ENCODE results near the gene ARL11. TPM values are rescaled to one million over a fixed set of nuclear protein-coding genes. Genes with fewer than 3 reads are reported as not detected.
"Not testable (repeated sequence)": the region's sequence is repeated elsewhere in the genome, so short reads cannot be mapped to it uniquely, and the experiment has no call there.

Gene ARL11
- total RNA-seq: 1 to 10 TPM in 1 of 2 experiments, under 1 TPM in 1; 0.97 to 1.1 TPM

GRCh38 chr13:49627831-49628652 is at the start of gene ARL11:
Gene ARL11, plus strand, starts transcription at chr13:49628507. Its CDS starts 1,941 bp downstream, at chr13:49630448.
- Mint-ChIP-seq H3K4me1 (peaks cover 5% of the 10 kb centered on the region), H3K4me3 (peak within 1 kb of the TSS; percentile 81), H3K27me3 (no peaks in the 10 kb centered on the region), H3K9me3 (no peaks in the 10 kb centered on the region), H3K36me3 (no peaks in the 10 kb centered on the region), H3K27ac (peak within 1 kb of the TSS; percentile 54)
- peak; percentile 64 for DNase-seq

GRCh38 chr13:49579501-49579900 is 48.8 kb upstream of the ARL11 start:
- Mint-ChIP-seq H3K4me1 (peaks cover 16% of the 10 kb centered on the region), H3K36me3 (peaks cover 5% of the 10 kb centered on the region), H3K27ac (no peak overlapping the region), H3K9me3 (no peaks in the 10 kb centered on the region), H3K4me3 (no peak overlapping the region), H3K27me3 (no peaks in the 10 kb centered on the region)
- DNase-seq: no peak

DNA sequence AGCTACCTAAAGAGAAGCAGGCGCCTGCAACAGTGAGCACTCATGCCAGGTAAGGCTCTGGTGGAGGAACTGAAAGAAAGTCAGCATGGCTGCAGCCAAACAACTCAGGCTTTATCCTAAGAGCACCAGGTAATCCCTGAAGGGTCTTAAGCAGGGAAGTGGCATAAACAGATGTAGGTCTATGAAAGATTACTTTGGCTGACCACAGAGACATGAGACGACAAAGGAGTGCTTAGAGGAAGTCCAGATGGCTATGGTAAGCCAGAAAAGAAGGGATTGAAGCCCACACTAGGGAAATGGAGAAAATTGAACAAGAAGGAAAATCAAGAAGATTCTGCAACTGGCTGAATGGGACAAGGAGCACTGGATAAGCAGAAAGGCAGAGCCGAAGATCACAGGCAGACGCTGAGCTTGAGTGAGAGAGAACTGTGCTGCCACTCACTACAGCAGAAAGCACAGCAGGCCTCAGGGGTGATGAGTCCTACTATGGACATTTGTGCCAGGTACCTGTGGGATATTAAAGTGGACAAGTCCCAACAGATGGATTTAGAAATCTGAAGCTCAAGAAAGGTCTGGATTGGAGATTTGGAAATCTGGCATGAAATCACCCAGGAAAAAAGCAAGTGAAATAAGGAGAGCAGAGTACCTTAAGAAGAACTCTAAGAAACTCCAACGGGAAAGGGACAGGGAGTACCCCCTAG is 47.2 kb upstream of the ARL11 start:
- Mint-ChIP-seq H3K27me3 (no peaks in the 10 kb centered on the region), H3K4me3 (no peak overlapping the region), H3K36me3 (peaks cover 1% of the 10 kb centered on the region), H3K4me1 (peaks cover 21% of the 10 kb centered on the region), H3K9me3 (no peaks in the 10 kb centered on the region), H3K27ac (peak overlapping the region; percentile 40)
- DNase-seq: no peak

- no peaks in the 10 kb centered on the region for H3K27me3 Mint-ChIP-seq
- H3K27ac Mint-ChIP-seq: peak overlapping the region; percentile 66
- no peaks in the 10 kb centered on the region for H3K36me3 Mint-ChIP-seq
- no peak for DNase-seq
- peaks cover 14% of the 10 kb centered on the region for H3K4me1 Mint-ChIP-seq
- peak overlapping the region; percentile 96 for H3K4me3 Mint-ChIP-seq
- H3K9me3 Mint-ChIP-seq: no peaks in the 10 kb centered on the region
These were observed 43.5 kb upstream of the ARL11 start for GRCh38 chr13:49584771-49585182.

- Mint-ChIP-seq H3K9me3 (no peaks in the 10 kb centered on the region), H3K36me3 (no peaks in the 10 kb centered on the region), H3K4me3 (peak within 1 kb of the TSS; percentile 96), H3K27me3 (no peaks in the 10 kb centered on the region), H3K4me1 (peaks cover 14% of the 10 kb centered on the region), H3K27ac (peak within 1 kb of the TSS; percentile 80)
- peak; percentile 81 for DNase-seq
These were observed 42.8 kb upstream of the ARL11 start, which contains the start of gene RCBTB1 for GRCh38 chr13:49585220-49586157. Gene RCBTB1, minus strand, starts transcription at chr13:49585558. Its CDS starts 18,279 bp downstream, at chr13:49567279.

DNA sequence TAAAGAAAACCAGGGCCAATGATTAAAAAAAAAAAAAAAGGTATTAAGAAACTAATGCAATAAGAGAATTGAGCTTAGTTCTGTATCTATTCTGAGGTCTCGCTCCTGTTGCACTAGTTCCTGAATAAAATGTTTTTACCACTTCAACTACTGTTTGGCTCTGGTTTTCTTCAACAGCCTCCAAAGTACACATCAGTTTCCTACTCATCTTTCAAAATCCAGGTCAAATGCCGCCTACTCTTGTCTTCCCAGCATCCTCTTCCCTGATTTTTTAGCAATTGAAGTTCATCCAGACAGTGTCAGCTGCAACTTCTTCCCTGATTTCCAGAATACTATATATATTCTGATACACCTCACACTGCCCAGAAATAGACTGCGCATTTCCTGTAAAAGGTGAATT is 41.6 kb upstream of the ARL11 start:
- Mint-ChIP-seq H3K9me3 (no peaks in the 10 kb centered on the region), H3K36me3 (no peaks in the 10 kb centered on the region), H3K27ac (no peak overlapping the region), H3K4me3 (peak overlapping the region; percentile 79), H3K4me1 (peaks cover 14% of the 10 kb centered on the region), H3K27me3 (no peaks in the 10 kb centered on the region)
- no peak for DNase-seq

DNA sequence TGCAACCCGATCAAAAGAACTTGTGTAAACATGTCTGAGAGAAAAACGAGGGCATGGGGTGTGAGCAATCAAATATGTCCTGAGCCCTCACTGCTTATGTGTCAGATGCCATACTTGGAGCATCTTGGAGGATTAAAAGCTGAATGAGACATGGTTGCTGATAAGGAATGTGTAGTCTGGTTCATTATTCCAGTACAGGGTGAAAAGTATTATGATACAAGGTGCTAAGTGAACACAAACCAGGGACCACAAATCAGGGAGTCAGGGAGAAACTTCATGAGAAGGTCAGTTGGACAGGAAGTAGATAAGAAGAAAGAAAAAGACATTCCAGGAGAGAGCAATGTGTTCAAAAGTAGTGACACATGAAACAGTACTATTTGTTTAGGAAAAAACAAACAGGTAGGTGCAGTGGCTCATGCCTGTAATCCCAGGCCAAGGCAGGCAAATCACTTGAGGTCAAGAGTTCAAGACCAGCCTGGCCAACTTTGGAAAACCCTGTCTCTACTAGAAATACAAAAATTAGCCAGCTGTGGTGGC is 40.9 kb upstream of the ARL11 start:
- Mint-ChIP-seq H3K9me3 (no peaks in the 10 kb centered on the region), H3K4me1 (peaks cover 12% of the 10 kb centered on the region), H3K27me3 (no peaks in the 10 kb centered on the region), H3K27ac (no peak overlapping the region), H3K36me3 (no peaks in the 10 kb centered on the region), H3K4me3 (no peak overlapping the region)
- DNase-seq: no peak

- not testable (repeated sequence) for H3K27me3 Mint-ChIP-seq, H3K9me3 Mint-ChIP-seq, H3K4me1 Mint-ChIP-seq, H3K36me3 Mint-ChIP-seq, DNase-seq, H3K4me3 Mint-ChIP-seq, H3K27ac Mint-ChIP-seq
These were observed 37.6 kb upstream of the ARL11 start for GRCh38 chr13:49590714-49591113.

DNA sequence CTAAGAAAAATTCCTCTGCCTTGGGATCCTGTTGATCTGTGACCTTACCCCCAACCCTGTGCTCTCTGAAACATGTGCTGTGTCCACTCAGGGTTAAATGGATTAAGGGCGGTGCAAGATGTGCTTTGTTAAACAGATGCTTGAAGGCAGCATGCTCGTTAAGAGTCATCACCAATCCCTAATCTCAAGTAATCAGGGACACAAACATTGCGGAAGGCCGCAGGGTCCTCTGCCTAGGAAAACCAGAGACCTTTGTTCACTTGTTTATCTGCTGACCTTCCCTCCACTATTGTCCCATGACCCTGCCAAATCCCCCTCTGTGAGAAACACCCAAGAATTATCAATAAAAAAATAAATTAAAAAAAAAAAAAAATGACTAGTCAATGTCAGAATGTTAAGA is 34.4 kb upstream of the ARL11 start:
- not testable (repeated sequence) for H3K4me1 Mint-ChIP-seq, DNase-seq, H3K27me3 Mint-ChIP-seq, H3K9me3 Mint-ChIP-seq, H3K4me3 Mint-ChIP-seq, H3K27ac Mint-ChIP-seq, H3K36me3 Mint-ChIP-seq

- Mint-ChIP-seq H3K9me3 (no peaks in the 10 kb centered on the region), H3K36me3 (no peaks in the 10 kb centered on the region), H3K4me1 (peaks cover 1% of the 10 kb centered on the region), H3K27ac (no peak overlapping the region), H3K27me3 (no peaks in the 10 kb centered on the region), H3K4me3 (no peak overlapping the region)
- no peak for DNase-seq
These were observed 33.7 kb upstream of the ARL11 start for GRCh38 chr13:49594576-49594975.

DNA sequence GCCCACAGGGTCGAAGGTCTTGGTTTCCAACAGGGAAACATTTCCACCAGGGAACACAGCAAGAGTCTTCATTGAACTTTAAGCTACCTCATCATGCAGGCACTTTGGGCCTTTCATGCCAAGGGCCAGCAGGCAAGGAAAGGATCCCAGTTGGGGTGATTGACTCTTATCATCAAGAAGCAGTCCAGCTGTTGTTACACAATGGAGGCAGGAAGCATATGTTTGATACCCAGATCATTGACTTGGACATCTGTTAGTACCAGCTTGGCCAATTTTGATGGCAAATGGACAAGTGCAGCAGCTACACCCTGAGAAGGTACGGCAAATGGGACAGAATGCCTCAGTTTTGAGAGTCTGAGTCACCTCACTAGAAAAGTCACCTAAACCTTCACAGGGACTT is 32.1 kb upstream of the ARL11 start:
- Mint-ChIP-seq H3K9me3 (no peaks in the 10 kb centered on the region), H3K27me3 (no peaks in the 10 kb centered on the region), H3K36me3 (no peaks in the 10 kb centered on the region), H3K4me1 (peaks cover 1% of the 10 kb centered on the region), H3K4me3 (no peak overlapping the region), H3K27ac (no peak overlapping the region)
- no peak for DNase-seq

DNA sequence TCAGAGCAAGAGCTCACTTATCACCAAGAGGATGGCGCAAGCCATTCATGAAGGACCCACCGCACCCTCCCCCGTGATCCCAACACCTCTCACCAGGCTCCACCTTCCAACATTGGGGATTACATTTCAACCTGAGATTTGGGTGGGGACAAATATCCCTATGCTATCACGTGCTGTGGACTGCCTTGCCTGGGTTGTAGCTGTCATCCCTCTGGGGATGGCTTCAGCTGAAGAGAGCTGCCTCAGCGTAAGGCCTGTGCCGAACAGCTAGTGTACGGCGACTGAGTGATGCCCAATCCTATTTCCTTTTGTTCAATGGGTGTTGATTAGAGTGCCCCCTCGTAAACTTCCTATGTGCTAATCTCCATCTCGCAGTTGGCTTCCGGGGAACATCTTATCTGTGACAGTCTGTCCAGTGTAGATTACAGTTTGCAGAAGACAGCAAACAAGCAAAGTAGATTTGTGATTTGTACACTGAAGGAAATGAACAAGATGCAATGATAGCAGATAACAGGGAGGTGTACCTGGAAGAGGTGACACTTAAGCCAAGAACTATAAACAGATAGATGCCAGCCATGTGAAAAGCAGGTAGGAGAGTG is 31.2 kb upstream of the ARL11 start:
- Mint-ChIP-seq H3K27ac (no peak overlapping the region), H3K27me3 (no peaks in the 10 kb centered on the region), H3K4me3 (no peak overlapping the region), H3K36me3 (no peaks in the 10 kb centered on the region), H3K9me3 (no peaks in the 10 kb centered on the region), H3K4me1 (peaks cover 1% of the 10 kb centered on the region)
- DNase-seq: no peak

DNA sequence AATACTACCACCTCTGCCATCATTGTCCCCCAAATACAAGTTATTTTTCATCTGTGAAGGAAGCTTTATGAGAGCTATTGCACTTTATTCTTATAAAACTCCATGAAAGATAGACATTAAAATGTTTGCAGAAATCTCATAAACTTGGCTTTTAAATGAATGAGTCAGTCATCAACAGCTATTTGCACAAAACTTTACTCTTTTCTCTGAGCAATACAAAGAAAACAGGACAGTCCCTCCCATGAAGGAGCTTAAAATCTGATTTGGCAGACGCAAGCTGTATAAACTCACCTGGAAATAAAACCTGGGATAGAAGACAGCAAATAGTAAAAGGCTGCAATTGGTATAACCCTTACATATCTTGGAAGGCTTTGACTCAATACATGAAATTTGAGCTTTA is 26.3 kb upstream of the ARL11 start:
- H3K27ac Mint-ChIP-seq: no peak overlapping the region

DNA sequence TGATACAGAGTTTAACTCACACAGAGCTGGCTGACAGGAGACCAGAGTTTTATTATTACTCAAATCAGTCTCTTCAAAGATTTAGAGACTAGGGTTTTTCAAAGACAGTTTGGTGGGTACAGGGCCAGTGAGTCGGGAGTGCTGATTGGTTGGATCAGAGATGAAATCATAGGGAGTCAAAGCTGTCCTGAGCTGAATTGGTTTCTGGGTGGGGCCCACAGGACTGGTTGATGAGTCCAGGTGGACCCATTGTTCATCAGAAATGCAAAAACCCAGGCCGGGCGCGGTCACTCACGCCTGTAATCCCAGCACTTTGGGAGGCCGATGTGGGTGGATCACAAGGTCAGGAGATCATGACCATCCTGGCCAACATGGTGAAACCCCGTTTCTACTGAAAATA is 25.7 kb upstream of the ARL11 start:
- not testable (repeated sequence) for H3K36me3 Mint-ChIP-seq, DNase-seq, H3K4me3 Mint-ChIP-seq, H3K27ac Mint-ChIP-seq, H3K27me3 Mint-ChIP-seq, H3K4me1 Mint-ChIP-seq, H3K9me3 Mint-ChIP-seq

More for the DNA sequence above, 26.3 kb upstream of the ARL11 start:
- DNase-seq: no peak
- peaks cover 2% of the 10 kb centered on the region for H3K4me1 Mint-ChIP-seq
- H3K9me3 Mint-ChIP-seq: no peaks in the 10 kb centered on the region
- no peaks in the 10 kb centered on the region for H3K27me3 Mint-ChIP-seq
- H3K4me3 Mint-ChIP-seq: no peak overlapping the region
- no peaks in the 10 kb centered on the region for H3K36me3 Mint-ChIP-seq

Data from activated naive CD8-positive, alpha-beta T cell treated with anti-CD3 and anti-CD28 coated beads for 36 hours (primary cell).